ENCODE measurements around the gene MED13L. TPM values are rescaled to one million over a fixed set of nuclear protein-coding genes. Genes with fewer than 3 reads are reported as not detected.

Gene MED13L
- total RNA-seq, 5 donors from 2014 or later (not counting 1 experiment from before 2014, with no cell fraction given) = 126 to 216 (median 133) TPM

GRCh38 chr12:115943630-115944391, 333.7 kb downstream of the MED13L start:
- Histone ChIP-seq H3K9me3 (no peaks in the 10 kb centered on the region), H3K27ac (ENCODE audit: low read length) (no peak overlapping the region), H3K27me3 (replicated peaks in 1 of 2; ENCODE audit: control insufficient read depth in 2 of 2, extremely low read depth in 1 of 2, insufficient read depth in 2 of 2, low read length in 1 of 2) (peaks cover 0 to 14% of the 10 kb centered on the region in 2 experiments), H3K4me1 (ENCODE audit: control insufficient read depth in 1 of 2, extremely low read depth in 1 of 2, insufficient read depth in 2 of 2, low read length in 2 of 2) (no peaks in the 10 kb centered on the region), H3K4me3 (ENCODE audit: control insufficient read depth in 1 of 2, extremely low read depth in 1 of 2, low read length in 1 of 2) (no peak overlapping the region), H3K36me3 (ENCODE audit: control insufficient read depth in 2 of 2, extremely low read depth in 1 of 2, insufficient read depth in 1 of 2, low read length in 1 of 2) (no peaks in the 10 kb centered on the region)
- no peak for ATAC-seq (replicated peaks in 1 of 4)
- no peak overlapping the region for H3K27ac Mint-ChIP-seq
- H3K27me3 Mint-ChIP-seq = peaks cover 7 to 12% of the 10 kb centered on the region in 2 donors
- 75% methylated on average over 7 of the region's 13 CpGs for WGBS (ENCODE audit: insufficient coverage)
- ChIA-PET POLR2A (interaction anchor here in 1 of 2 donors (0.6 kb wide), 1 partner anchor 13 kb away, joined by 3 read pairs; no protein-coding TSS in a partner anchor), CTCF (no interaction called here)
- no peaks in the 10 kb centered on the region for H3K36me3 Mint-ChIP-seq
- no peak for DNase-seq
- peaks cover 0 to 6% (median 5%) of the 10 kb centered on the region in 3 donors for H3K9me3 Mint-ChIP-seq
- no peaks in the 10 kb centered on the region for H3K4me1 Mint-ChIP-seq
- no peak overlapping the region for H3K4me3 Mint-ChIP-seq

- DNase-seq (no peak), ATAC-seq (replicated peaks in 1 of 4) (no peak)
- ChIA-PET POLR2A (no interaction called here), CTCF (interaction anchor here (0.5 to 0.6 kb wide), 2 partner anchors 1963 to 1987 kb away, joined by 4 to 6 read pairs; no protein-coding TSS in a partner anchor)
- Mint-ChIP-seq H3K4me1 (no peaks in the 10 kb centered on the region), H3K27ac (no peak overlapping the region), H3K9me3 (peaks cover 0 to 9% (median 6%) of the 10 kb centered on the region in 3 donors), H3K27me3 (peaks cover 7 to 12% of the 10 kb centered on the region in 2 donors), H3K4me3 (no peak overlapping the region), H3K36me3 (no peaks in the 10 kb centered on the region)
- Histone ChIP-seq H3K36me3 (ENCODE audit: control insufficient read depth in 2 of 2, extremely low read depth in 1 of 2, insufficient read depth in 1 of 2, low read length in 1 of 2) (no peaks in the 10 kb centered on the region), H3K9me3 (no peaks in the 10 kb centered on the region), H3K27ac (ENCODE audit: low read length) (no peak overlapping the region), H3K4me3 (ENCODE audit: control insufficient read depth in 1 of 2, extremely low read depth in 1 of 2, low read length in 1 of 2) (no peak overlapping the region), H3K4me1 (ENCODE audit: control insufficient read depth in 1 of 2, extremely low read depth in 1 of 2, insufficient read depth in 2 of 2, low read length in 2 of 2) (no peaks in the 10 kb centered on the region), H3K27me3 (replicated peaks in 1 of 2; ENCODE audit: control insufficient read depth in 2 of 2, extremely low read depth in 1 of 2, insufficient read depth in 2 of 2, low read length in 1 of 2) (peaks cover 0 to 14% of the 10 kb centered on the region in 2 experiments)
- 84% methylated on average over 5 of the region's 7 CpGs for WGBS (ENCODE audit: insufficient coverage)
Observed at GRCh38 chr12:115943310-115943629, 334.2 kb downstream of the MED13L start.

- no peak overlapping the region for H3K27ac Mint-ChIP-seq
- no peaks in the 10 kb centered on the region for H3K4me1 Mint-ChIP-seq
Observed at GRCh38 chr12:115942346-115942745, 335.1 kb downstream of the MED13L start.

GRCh38 chr12:115941362-115941761, 336.1 kb downstream of the MED13L start:
- 93% methylated on average over 4 of the region's 5 CpGs for WGBS (ENCODE audit: insufficient coverage)
- ChIA-PET CTCF (no interaction called here), POLR2A (no interaction called here)
- no peak overlapping the region for H3K4me3 ChIP-seq (ENCODE audit: control insufficient read depth in 1 of 2, extremely low read depth in 1 of 2, low read length in 1 of 2)
- DNase-seq = no peak
- Mint-ChIP-seq H3K4me3 (no peak overlapping the region), H3K27ac (no peak overlapping the region), H3K36me3 (no peaks in the 10 kb centered on the region), H3K27me3 (peaks cover 10 to 12% of the 10 kb centered on the region in 2 donors), H3K9me3 (peaks cover 0 to 9% (median 6%) of the 10 kb centered on the region in 3 donors), H3K4me1 (no peaks in the 10 kb centered on the region)
- no peaks in the 10 kb centered on the region for H3K4me1 ChIP-seq (ENCODE audit: control insufficient read depth in 1 of 2, extremely low read depth in 1 of 2, insufficient read depth in 2 of 2, low read length in 2 of 2)
- no peaks in the 10 kb centered on the region for H3K9me3 ChIP-seq
- no peak for ATAC-seq (replicated peaks in 1 of 4)
- no peak overlapping the region for H3K27ac ChIP-seq (ENCODE audit: low read length)
- peaks cover 0 to 12% of the 10 kb centered on the region in 2 experiments for H3K27me3 ChIP-seq (replicated peaks in 1 of 2; ENCODE audit: control insufficient read depth in 2 of 2, extremely low read depth in 1 of 2, insufficient read depth in 2 of 2, low read length in 1 of 2)
- no peaks in the 10 kb centered on the region for H3K36me3 ChIP-seq (ENCODE audit: control insufficient read depth in 2 of 2, extremely low read depth in 1 of 2, insufficient read depth in 1 of 2, low read length in 1 of 2)

More at GRCh38 chr12:115942346-115942745, 335.1 kb downstream of the MED13L start:
- no CpG with 5 or more reads among the region's 1 CpG for WGBS (ENCODE audit: insufficient coverage)
- H3K36me3 ChIP-seq (ENCODE audit: control insufficient read depth in 2 of 2, extremely low read depth in 1 of 2, insufficient read depth in 1 of 2, low read length in 1 of 2) = no peaks in the 10 kb centered on the region
- H3K27me3 Mint-ChIP-seq = peaks cover 10 to 12% of the 10 kb centered on the region in 2 donors
- POLR2A ChIA-PET = no interaction called here
- H3K4me1 ChIP-seq (ENCODE audit: control insufficient read depth in 1 of 2, extremely low read depth in 1 of 2, insufficient read depth in 2 of 2, low read length in 2 of 2) = no peaks in the 10 kb centered on the region
- H3K36me3 Mint-ChIP-seq = no peaks in the 10 kb centered on the region
- H3K27ac ChIP-seq (ENCODE audit: low read length) = no peak overlapping the region
- H3K4me3 ChIP-seq (ENCODE audit: control insufficient read depth in 1 of 2, extremely low read depth in 1 of 2, low read length in 1 of 2) = no peak overlapping the region
- no peak for ATAC-seq (replicated peaks in 1 of 4)
- H3K27me3 ChIP-seq (replicated peaks in 1 of 2; ENCODE audit: control insufficient read depth in 2 of 2, extremely low read depth in 1 of 2, insufficient read depth in 2 of 2, low read length in 1 of 2) = peaks cover 0 to 14% of the 10 kb centered on the region in 2 experiments
- H3K9me3 ChIP-seq = no peaks in the 10 kb centered on the region
- no peak overlapping the region for H3K4me3 Mint-ChIP-seq
- DNase-seq = no peak
- CTCF ChIA-PET = interaction anchor here in 1 of 2 donors (0.6 kb wide), 1 partner anchor 1962 kb away, joined by 6 read pairs; no protein-coding TSS in a partner anchor
- H3K9me3 Mint-ChIP-seq = peaks cover 0 to 9% (median 6%) of the 10 kb centered on the region in 3 donors

- Mint-ChIP-seq H3K4me3 (no peak overlapping the region), H3K27ac (no peak overlapping the region), H3K4me1 (no peaks in the 10 kb centered on the region), H3K36me3 (no peaks in the 10 kb centered on the region), H3K9me3 (peaks cover 0 to 9% (median 6%) of the 10 kb centered on the region in 3 donors), H3K27me3 (peaks cover 10 to 12% of the 10 kb centered on the region in 2 donors)
- POLR2A ChIA-PET = no interaction called here
- ATAC-seq (replicated peaks in 1 of 4) (no peak), DNase-seq (no peak)
- Histone ChIP-seq H3K9me3 (no peaks in the 10 kb centered on the region), H3K27me3 (replicated peaks in 1 of 2; ENCODE audit: control insufficient read depth in 2 of 2, extremely low read depth in 1 of 2, insufficient read depth in 2 of 2, low read length in 1 of 2) (peaks cover 0 to 11% of the 10 kb centered on the region in 2 experiments), H3K4me1 (ENCODE audit: control insufficient read depth in 1 of 2, extremely low read depth in 1 of 2, insufficient read depth in 2 of 2, low read length in 2 of 2) (no peaks in the 10 kb centered on the region), H3K4me3 (ENCODE audit: control insufficient read depth in 1 of 2, extremely low read depth in 1 of 2, low read length in 1 of 2) (no peak overlapping the region), H3K27ac (ENCODE audit: low read length) (no peak overlapping the region), H3K36me3 (ENCODE audit: control insufficient read depth in 2 of 2, extremely low read depth in 1 of 2, insufficient read depth in 1 of 2, low read length in 1 of 2) (no peaks in the 10 kb centered on the region)
- WGBS (ENCODE audit: insufficient coverage) = no CpG with 5 or more reads among the region's 1 CpG
- CTCF ChIA-PET = no interaction called here
Observed at GRCh38 chr12:115938794-115939377, 338.6 kb downstream of the MED13L start.

- Mint-ChIP-seq H3K27ac (no peak overlapping the region), H3K9me3 (peaks cover 0 to 9% (median 6%) of the 10 kb centered on the region in 3 donors), H3K36me3 (no peaks in the 10 kb centered on the region), H3K4me1 (no peaks in the 10 kb centered on the region), H3K27me3 (peaks cover 13 to 14% of the 10 kb centered on the region in 2 donors), H3K4me3 (no peak overlapping the region)
- peaks cover 0 to 8% of the 10 kb centered on the region in 2 experiments for H3K27me3 ChIP-seq (replicated peaks in 1 of 2; ENCODE audit: control insufficient read depth in 2 of 2, extremely low read depth in 1 of 2, insufficient read depth in 2 of 2, low read length in 1 of 2)
- DNase-seq (no peak), ATAC-seq (replicated peaks in 1 of 4) (no peak)
- WGBS (ENCODE audit: insufficient coverage) = 83% methylated on average over 1 of the region's 8 CpGs
- H3K27ac ChIP-seq (ENCODE audit: low read length) = no peak overlapping the region
- H3K9me3 ChIP-seq = no peaks in the 10 kb centered on the region
- no peak overlapping the region for H3K4me3 ChIP-seq (ENCODE audit: control insufficient read depth in 1 of 2, extremely low read depth in 1 of 2, low read length in 1 of 2)
- no peaks in the 10 kb centered on the region for H3K36me3 ChIP-seq (ENCODE audit: control insufficient read depth in 2 of 2, extremely low read depth in 1 of 2, insufficient read depth in 1 of 2, low read length in 1 of 2)
- CTCF ChIA-PET = interaction anchor here in 1 of 2 donors (1.2 kb wide), 1 partner anchor 20 kb away, joined by 6 read pairs; no protein-coding TSS in a partner anchor
- H3K4me1 ChIP-seq (ENCODE audit: control insufficient read depth in 1 of 2, extremely low read depth in 1 of 2, insufficient read depth in 2 of 2, low read length in 2 of 2) = no peaks in the 10 kb centered on the region
- POLR2A ChIA-PET = no interaction called here
Observed at GRCh38 chr12:115936997-115937916, 340.2 kb downstream of the MED13L start.

All from T-cell (primary cell).